KOPT-K1 (cell line): ENCODE data around the gene ITM2B.
"Not testable (repeated sequence)": the region's sequence is repeated elsewhere in the genome, so short reads cannot be mapped to it uniquely, and the experiment has no call there.

Experiments
- H3K27ac ChIP-seq: fragments of 200-600 bp; sonication (generic); 2 replicates; pipeline ENCODE4 v1.5.1; 2016; ENCODE audit warnings: antibody characterized with exemption, mild to moderate bottlenecking, low read depth, low read length; ENCODE audit not compliant: poor library complexity, severe bottlenecking
- H3K36me3 ChIP-seq: fragments of 200-600 bp; sonication (generic); 2 replicates; pipeline ENCODE4 v1.5.1; 2017; ENCODE audit warnings: antibody characterized with exemption, mild to moderate bottlenecking, low read length, moderate library complexity; ENCODE audit not compliant: insufficient read depth
- H3K9me3 ChIP-seq: fragments of 200-600 bp; sonication (generic); 2 replicates; pipeline ENCODE4 v1.5.1; 2017; ENCODE audit warnings: antibody characterized with exemption, low read length, mild to moderate bottlenecking; ENCODE audit not compliant: insufficient read depth, poor library complexity, severe bottlenecking

ITM2B gene

DNA sequence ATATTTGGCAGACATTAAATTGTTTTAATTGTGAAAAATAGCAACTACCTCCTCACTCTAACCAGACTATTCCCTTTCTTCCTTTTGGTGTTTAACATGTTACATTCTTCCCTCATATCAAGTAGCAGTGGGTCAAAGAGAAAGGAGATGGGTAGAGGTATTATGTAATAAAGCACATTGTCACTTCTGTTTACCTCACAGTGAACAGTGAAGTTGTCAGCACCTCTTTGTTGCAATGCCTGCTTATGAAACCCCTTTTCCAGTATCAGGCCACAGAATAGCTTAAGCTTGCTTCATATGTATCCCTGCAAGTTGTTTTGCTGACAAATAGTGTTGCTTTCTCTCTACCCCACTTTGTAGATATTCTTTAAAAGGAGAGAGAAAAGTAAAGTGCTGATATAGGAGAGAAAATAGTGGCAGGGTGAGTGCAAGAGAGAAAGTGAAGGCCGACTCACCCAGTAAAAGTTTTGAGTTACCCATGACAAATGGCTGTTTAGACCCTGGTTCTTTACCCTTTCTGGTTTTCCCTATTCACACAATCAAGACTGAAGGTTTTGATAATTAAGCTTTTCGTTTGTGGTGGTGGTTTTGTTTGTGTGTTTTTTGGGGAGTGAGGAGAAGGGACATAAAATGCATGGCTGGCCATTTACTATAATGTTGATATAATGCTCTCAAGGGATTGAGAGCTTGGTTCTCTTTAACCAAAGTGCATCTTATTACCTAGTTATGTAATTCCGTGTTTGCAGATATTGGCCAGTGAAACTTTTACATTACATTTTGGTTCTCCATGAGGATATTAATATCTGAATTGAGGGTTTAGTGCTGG lies 3.7 kb downstream of the ITM2B start:
- Histone ChIP-seq H3K36me3 (peaks cover 70% of the 10 kb centered on the region), H3K9me3 (no peaks in the 10 kb centered on the region), H3K27ac (peak overlapping the region; percentile 6)

DNA sequence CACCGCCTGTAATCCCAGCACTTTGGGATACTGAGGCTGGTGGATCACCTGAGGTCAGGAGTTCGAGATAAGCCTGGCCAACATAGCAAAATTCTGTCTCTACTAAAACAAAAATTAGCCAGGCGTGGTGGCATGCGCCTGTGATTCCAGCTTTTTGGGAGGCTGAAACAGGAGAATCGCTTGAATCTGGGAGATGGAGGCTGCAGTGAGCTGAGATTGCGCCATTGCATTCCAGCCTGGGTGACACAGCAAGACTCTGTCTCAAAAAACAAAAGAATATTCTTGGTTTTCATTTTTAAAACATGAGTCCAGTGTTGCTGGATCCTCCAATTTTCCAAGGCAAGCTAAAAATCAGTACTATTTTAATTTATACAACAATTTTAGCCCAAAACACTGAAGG lies 6.4 kb downstream of the ITM2B start:
- not testable (repeated sequence) for H3K9me3 ChIP-seq, H3K27ac ChIP-seq

DNA sequence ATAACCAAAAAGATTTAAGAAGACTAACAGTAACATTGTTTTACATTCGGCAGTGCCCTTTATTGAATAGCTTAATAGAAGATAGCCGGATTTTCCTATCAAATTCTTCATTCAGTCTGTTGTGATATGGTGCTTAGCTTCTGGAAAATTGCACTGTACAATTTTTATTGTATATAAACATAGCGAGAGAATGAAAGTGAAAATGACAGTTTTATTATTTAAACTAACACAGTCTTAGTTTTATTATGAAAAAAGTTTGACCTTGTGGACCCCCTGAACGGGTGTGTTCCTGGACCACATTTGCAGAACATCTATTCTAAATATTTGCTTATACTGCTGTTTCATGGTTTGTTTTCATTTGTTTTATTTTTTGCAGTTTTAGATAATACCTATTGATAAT lies 8.6 kb downstream of the ITM2B start:
- no peak overlapping the region for H3K27ac ChIP-seq
- peaks cover 88% of the 10 kb centered on the region for H3K36me3 ChIP-seq
- no peaks in the 10 kb centered on the region for H3K9me3 ChIP-seq

More for the DNA sequence above, 6.4 kb downstream of the ITM2B start:
- H3K36me3 ChIP-seq, result peaks cover 95% of the 10 kb centered on the region

DNA sequence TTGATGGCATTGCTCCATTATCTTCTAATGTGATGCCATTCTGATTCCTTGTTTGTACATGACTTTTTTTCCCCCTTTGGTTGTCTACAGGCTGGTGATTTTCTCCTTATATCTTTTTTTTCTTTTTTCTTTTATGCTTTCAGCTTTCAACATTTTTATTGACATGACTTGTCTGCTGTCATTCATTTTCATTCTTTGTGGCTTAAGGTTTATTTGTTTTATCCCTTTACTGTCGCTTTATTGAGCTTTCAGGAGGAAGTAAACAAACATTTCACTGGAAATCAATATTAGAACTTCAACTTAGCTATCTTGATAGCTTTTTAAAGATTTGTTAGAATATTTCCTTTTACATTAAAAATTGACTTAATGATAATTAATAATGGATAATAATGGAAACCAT lies 9.7 kb downstream of the ITM2B start:
- Histone ChIP-seq H3K9me3 (no peaks in the 10 kb centered on the region), H3K27ac (no peak overlapping the region), H3K36me3 (peaks cover 81% of the 10 kb centered on the region)

DNA sequence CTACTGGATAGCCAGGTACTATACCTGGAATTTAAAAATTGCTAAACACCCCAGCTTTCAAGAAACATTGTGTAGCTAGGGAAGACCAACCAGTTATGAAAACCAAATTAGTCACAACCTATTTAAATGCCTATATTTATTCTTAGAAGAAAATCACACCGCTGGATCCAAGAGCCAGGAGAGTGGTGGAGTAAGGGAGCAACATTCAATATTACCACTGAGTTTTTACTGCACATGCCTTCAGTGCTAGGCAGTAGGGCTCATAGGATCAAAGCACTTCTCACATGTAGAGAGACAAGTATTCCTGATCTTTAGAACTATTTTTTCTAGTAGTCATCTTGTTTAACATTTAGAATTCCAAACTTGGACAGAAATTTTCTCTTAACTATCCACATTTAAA lies 11.2 kb downstream of the ITM2B start:
- Histone ChIP-seq H3K36me3 (peaks cover 68% of the 10 kb centered on the region), H3K27ac (no peak overlapping the region), H3K9me3 (no peaks in the 10 kb centered on the region)

DNA sequence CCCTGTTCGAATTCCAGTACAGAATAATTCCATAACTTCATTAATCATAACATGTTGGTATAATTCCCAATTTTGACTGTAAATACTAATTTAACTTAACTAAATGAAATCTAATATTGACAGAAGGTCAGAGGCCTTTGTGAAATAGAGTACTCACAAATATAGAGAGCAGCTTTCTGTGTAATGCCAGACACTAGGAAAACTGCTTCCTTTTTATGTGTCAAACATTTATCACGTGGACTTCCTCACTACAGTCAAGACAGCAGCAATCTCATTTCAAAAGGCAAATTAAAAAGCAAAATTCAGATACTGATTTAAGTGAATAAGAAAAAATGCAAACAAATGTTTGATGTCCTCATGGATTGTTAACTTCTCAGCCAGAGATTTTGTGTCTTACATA lies 13.1 kb downstream of the ITM2B start:
- Histone ChIP-seq H3K9me3 (no peaks in the 10 kb centered on the region), H3K36me3 (peaks cover 61% of the 10 kb centered on the region), H3K27ac (no peak overlapping the region)

DNA sequence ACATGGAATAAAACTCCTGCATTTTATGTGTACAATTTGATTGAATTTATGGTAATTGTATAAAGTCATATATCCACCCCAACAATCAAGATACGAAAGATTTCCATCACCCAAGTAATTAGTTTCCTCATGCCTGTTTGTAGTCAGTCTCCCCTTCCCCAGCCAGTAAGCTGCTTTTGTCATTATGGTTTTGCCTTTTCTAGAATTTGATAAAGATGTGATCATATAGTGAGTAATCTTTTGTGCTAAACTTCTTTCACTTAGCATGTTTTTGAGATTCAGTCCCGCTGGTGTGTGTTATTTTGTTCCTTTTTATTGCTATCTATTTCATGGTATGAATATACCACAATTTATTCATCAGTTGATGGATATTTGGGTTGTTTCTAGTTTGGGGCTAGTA lies 16.0 kb downstream of the ITM2B start:
- Histone ChIP-seq H3K36me3 (peaks cover 58% of the 10 kb centered on the region), H3K27ac (no peak overlapping the region), H3K9me3 (no peaks in the 10 kb centered on the region)

DNA sequence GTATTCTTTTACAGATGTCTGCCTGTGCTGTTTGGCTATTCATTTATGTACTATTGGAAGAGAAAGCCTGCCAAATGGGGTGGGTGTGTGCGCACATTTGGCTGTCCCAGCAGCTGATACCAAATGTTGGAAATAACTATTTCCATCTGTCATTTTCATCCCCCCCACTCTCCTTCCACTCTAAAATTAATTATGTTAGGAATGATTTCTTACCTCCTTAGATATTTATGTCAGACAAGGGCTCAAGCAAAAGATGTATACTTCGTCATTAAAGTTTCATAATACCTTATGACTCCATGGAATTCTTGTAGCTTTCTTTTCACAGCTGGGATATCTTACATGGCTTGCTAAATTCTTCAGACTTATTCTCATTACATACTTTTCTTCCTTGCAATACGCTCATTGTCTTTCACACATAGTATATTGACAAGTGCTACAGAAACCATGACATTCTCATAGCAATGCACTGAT lies 18.6 kb downstream of the ITM2B start:
- Histone ChIP-seq H3K9me3 (no peaks in the 10 kb centered on the region), H3K27ac (no peak overlapping the region), H3K36me3 (peaks cover 67% of the 10 kb centered on the region)

DNA sequence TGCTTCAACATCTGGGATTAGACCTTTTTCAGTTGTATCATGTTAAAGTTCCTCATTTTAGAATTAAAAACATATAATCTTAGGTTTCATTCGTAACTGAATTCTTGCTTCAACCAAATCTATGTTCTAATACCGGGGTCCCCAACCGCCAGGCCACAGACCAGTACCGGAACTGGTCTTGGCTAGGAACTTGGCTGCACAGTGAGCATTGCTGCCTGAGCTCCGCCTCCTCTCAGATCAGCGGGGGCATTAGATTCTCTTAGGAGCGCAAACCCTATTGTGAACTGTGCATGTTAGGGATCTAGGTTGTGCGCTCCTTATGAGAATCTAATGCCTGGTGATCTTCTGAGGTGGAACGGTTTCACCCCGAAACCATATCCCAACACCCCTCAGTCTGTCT lies 19.2 kb downstream of the ITM2B start:
- no peaks in the 10 kb centered on the region for H3K9me3 ChIP-seq
- no peak overlapping the region for H3K27ac ChIP-seq
- H3K36me3 ChIP-seq, result peaks cover 69% of the 10 kb centered on the region

DNA sequence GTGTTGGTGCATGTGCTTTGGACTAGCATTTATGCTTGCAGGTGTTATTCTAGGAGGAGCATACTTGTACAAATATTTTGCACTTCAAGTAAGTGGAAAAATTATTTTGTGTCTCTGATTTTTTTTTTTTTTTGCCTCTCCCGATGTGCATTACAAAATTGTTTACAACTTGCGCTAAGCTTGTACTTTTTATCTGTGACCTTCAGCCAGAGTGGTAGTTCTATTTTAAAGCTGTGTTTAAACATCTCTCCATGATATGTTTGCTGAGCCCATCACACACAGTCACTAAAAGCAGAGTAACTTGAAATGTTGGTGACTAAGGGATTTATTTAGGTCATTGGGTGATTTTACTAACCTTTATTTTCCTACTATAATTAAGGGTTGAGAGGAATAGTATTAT lies 20.8 kb downstream of the ITM2B start:
- Histone ChIP-seq H3K9me3 (no peaks in the 10 kb centered on the region), H3K27ac (no peak overlapping the region), H3K36me3 (peaks cover 86% of the 10 kb centered on the region)

DNA sequence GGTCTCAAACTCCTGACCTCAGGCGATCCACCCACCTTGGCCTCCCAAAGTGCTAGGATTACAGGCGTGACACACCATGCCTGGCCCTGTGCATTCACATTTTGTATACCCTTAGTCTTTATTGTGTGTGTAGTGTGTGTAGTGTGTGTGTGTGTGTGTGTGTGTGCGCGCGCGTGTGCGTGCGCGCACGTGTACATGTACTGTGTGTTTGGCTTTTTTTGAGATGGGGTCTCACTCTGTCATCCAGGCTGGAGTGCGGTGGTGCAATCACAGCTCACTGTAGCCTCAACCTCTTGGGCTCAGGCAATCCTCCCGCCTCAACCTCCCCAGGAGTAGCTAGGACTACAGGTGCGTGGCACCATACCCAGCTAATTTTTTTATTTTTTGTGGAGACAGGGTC lies 22.1 kb downstream of the ITM2B start:
- H3K36me3 ChIP-seq, result peaks cover 92% of the 10 kb centered on the region

DNA sequence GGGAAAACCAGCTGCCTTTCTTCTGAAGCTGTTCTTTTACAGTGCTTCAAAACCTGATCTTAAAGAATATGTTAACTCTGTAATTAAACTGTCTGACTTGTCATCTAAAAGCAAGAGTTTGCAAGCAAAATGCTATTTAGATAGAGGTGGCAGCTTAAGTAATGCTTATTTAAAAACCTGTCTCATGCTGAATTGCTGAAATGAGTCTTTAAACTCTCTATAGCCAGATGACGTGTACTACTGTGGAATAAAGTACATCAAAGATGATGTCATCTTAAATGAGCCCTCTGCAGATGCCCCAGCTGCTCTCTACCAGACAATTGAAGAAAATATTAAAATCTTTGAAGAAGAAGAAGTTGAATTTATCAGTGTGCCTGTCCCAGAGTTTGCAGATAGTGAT lies 22.9 kb downstream of the ITM2B start:
- H3K9me3 ChIP-seq, result no peaks in the 10 kb centered on the region
- H3K27ac ChIP-seq, result no peak overlapping the region
- peaks cover 94% of the 10 kb centered on the region for H3K36me3 ChIP-seq

More for the DNA sequence above, 22.1 kb downstream of the ITM2B start:
- no peak overlapping the region for H3K27ac ChIP-seq
- no peaks in the 10 kb centered on the region for H3K9me3 ChIP-seq

DNA sequence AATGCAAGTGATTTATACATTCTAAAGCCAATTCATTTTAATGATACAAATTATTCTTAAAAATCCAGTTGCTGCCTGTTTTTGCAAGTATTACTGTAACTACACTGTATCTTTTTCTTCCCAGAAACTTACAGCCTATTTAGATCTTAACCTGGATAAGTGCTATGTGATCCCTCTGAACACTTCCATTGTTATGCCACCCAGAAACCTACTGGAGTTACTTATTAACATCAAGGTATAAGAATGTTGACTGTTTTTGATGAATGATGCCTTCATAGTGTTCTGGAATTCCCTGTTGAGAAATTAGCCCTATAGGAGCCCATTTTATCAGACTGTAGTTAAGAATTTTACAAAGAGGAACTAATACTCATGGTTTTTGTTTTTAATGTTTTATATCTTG lies 25.0 kb downstream of the ITM2B start:
- Histone ChIP-seq H3K27ac (no peak overlapping the region), H3K36me3 (peaks cover 99% of the 10 kb centered on the region), H3K9me3 (no peaks in the 10 kb centered on the region)

DNA sequence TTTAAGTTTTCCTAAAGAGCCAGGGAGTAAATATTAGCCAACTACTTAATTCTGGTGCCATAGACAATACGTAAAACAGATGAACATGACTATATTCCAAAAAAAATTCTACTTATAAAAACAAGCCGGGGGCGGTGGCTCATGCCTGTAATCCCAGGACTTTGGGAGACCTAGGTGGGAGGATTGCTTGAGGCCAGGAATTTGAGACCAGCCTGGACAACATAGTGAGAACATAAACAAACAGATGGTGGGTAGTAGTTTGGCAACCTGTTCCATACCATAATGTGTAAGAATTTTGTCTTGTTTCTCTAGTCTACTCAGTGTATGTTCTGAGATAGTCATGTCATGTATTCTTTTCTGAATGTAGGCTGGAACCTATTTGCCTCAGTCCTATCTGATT lies 25.4 kb downstream of the ITM2B start:
- Histone ChIP-seq H3K9me3 (no peaks in the 10 kb centered on the region), H3K36me3 (peaks cover 100% of the 10 kb centered on the region)

DNA sequence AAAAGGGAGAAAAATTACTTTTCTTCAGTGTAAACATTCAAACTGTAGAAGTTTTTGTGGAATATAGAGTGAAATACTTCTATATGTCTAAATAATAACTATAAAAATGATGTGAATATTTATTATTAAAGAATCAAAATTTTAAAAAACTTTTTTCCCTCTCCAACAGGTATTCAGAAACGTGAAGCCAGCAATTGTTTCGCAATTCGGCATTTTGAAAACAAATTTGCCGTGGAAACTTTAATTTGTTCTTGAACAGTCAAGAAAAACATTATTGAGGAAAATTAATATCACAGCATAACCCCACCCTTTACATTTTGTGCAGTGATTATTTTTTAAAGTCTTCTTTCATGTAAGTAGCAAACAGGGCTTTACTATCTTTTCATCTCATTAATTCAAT lies 28.0 kb downstream of the ITM2B start:
- no peak overlapping the region for H3K27ac ChIP-seq
- peaks cover 100% of the 10 kb centered on the region for H3K36me3 ChIP-seq
- no peaks in the 10 kb centered on the region for H3K9me3 ChIP-seq

More for the DNA sequence above, 25.4 kb downstream of the ITM2B start:
- H3K27ac ChIP-seq, result no peak overlapping the region

DNA sequence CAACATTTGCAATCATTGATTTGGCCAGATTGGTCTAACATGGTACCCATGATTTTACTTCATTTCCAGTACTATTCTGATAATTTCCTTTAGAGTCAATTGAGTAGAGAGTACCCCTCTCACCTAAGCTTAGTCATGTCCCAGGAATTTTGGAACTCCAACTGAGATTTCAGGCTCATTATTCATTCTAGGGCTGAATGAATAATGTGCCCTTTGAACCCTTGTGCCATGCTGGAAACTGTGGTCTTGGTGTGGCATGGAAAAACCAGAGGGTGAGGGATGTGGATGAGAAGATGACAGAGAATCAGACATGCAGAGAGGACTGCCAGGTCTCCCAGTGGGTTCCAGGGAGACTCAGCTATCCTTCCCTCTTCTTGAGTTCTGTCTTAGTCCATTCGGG lies 30.2 kb downstream of the ITM2B start:
- H3K27ac ChIP-seq, result no peak overlapping the region
- peaks cover 96% of the 10 kb centered on the region for H3K36me3 ChIP-seq
- no peaks in the 10 kb centered on the region for H3K9me3 ChIP-seq
